GM19328 (cell line): Measurements from ENCODE around the gene PHF20.
"Not testable (repeated sequence)": the region's sequence is repeated elsewhere in the genome, so short reads cannot be mapped to it uniquely, and the experiment has no call there.

Source experiments
- ATAC-seq: cut with Tn5 transposase; IDR thresholded peaks from one replicate; pipeline ENCODE4 v1.9.1; 2021; ENCODE audit warnings: mild to moderate bottlenecking, moderate library complexity; ENCODE audit not compliant: unreplicated experiment

PHF20 gene

DNA sequence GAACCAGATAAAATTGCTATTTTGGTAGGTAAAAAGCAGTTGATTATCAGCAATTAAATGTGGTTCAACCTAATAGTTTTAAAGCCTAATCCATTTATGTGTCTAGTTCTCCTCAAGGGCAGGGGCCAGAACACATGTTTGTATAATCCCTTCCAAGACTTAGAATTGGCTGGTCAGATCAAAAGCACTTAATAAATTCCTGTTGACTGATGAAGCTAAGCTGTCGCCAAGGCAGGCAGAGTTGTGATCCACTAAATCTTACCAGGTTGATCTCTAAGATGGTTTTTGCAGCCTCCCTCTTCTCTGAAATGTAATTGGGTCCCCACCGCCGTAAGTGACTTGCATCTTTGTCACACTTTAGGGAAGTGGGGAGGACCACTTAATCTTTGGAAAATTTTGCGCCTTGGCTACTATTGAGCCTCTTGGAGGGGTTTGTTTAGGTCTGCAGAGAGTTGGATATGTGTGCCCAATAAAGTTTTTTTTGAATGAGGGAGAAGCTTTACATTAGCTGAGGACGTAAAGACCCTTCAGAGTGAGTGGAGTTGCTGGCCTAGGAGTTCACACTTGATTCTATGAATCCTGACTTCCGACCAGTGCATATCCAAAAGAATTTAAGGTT lies 65.9 kb downstream of the PHF20 start:
- ATAC-seq = no peak

DNA sequence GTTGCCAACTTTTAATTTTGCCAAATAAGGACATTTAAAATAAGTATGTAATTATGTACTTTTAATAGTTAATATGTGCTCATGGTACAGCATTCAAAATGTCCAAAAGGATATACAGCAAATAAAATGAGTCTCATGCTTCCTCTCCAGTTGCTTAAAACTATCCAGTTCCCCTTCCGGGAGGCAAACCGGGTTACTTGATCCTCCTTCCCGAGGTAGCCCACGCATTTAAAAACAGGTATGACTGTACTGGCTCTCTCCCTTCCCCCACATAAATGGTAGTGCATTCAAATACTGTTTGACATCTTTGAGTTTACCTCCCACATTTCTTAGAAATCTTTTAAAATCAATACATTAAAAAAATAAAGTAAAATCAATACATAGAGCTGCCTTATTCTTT lies 66.4 kb downstream of the PHF20 start:
- ATAC-seq = no peak

DNA sequence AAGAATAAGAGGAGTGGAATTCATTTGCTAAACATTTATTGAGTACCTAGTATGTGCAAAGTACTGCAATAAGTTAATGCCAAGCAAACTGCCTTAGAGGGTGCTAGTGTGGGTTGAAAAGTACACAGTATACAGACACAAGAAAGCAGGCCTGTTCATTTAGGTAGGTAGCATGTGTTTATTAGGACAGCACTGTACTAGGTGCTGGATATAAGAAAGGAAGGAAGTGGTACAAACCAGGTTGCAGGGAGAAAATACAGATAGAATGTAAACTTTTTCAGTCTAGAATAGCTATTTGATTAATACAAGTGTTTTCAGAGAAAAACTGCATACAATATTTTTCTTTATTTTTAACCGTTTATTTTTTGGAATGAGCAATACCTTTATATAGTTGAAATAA lies 68.1 kb downstream of the PHF20 start:
- ATAC-seq = no peak

DNA sequence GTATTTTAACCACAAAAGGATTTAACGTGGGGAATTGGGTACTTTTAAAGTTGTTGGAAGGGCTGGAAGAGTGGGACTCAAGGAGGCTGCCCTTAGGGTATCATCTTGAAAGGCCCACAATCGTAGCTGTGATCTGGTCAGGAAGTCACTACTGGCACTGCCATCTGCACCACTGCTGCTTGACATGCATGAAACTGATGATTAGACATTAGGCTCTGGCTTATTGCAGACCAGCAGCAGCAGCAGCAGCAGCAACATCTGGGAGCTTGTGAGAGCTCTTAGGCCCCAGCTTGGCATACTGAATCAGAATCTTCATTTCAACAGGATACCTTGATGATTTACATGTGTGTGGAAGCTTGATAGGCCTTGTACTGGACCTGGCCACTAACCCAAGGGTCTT lies 68.6 kb downstream of the PHF20 start:
- ATAC-seq = no peak

DNA sequence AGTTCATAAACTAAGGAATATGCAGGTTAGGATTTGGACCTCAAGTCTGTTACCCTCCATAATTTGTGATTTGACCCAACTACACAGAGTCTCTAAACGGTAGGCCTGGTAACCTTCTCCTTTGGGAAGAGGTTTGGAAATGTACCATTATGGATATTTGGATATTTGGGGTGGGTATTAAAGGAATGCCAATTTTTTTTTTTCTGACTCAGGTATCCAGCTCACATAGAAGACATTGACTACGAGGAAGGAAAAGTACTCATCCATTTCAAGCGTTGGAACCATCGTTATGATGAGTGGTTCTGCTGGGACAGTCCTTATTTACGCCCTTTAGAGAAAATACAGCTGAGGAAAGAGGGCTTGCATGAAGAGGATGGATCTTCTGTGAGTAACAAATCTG lies 70.5 kb downstream of the PHF20 start:
- ATAC-seq = no peak

DNA sequence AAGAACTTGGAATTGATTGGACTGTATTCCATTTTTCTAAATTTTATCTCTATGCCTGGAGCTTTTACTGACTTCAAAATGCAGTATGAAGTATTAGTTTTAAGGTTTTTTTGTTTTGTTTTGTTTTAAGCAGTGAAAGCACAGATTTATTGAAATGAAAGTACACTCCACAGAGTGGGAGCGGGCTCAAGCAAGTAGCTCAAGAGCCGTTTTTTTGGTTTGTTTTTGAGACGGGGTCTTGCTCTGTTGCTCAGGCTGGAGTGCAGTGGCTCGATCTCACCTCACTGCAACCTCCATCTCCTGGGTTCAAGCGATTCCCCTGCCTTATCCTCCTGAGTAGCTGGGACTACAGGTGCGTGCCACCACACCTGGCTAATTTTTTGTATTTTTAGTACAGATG lies 72.1 kb downstream of the PHF20 start:
- not testable (repeated sequence) for ATAC-seq

DNA sequence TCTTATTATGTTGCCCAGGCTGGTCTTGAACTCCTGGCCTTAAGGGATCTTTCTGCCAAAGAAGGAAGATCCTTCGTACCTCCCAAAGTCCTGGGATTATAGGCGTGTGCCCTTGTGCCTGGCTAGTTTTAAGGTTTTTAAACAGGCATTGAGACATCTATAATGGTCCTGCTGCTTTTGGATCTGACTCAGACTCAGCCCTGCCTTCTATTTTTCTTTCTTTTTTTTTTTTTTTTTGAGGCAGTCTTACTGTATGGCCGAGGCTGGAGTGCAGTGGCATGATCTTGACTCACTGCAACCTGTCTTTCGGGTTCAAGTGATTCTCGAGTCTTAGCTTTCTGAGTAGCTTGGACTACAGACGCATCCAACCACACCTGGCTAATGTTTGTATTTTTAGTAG lies 73.7 kb downstream of the PHF20 start:
- no peak for ATAC-seq

DNA sequence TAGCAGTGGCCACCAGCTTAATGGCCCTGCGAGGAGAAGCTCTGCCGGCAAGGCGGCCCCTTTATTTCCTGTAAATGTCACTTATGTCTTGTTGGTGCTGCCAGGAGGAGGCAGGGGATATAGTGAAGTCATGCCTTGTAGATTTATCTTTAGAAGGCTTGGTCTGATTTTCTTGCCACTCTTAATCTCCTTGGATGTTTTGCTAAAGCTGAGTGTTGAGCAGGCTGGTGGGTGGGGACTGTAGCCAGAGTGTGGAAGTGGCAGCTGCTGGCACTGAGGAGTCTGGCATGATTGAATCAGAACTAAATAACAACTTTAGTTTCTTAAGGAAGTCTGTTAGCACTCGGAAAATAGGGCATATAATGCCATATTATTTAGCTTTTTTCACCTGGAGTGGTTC lies 77.9 kb downstream of the PHF20 start:
- no peak for ATAC-seq

DNA sequence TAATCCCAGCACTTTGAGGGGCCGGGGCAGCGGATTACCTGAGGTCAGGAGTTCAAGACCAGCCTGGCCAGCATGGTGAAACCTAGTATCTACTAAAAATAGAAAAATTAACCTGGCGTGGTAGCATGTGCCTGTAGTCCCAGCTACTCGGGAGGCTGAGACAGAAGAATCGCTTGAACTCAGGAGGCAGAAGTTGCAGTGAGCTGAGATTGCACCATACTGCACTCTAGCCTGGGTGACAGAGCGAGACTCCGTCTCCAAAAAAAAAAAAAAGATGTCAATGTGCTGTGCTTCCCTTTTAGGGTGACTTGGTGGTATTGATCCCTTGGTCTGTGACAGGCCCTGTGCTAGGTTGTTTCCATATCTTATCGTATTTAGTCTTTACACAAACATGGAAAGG lies 79.8 kb downstream of the PHF20 start:
- ATAC-seq = not testable (repeated sequence)

DNA sequence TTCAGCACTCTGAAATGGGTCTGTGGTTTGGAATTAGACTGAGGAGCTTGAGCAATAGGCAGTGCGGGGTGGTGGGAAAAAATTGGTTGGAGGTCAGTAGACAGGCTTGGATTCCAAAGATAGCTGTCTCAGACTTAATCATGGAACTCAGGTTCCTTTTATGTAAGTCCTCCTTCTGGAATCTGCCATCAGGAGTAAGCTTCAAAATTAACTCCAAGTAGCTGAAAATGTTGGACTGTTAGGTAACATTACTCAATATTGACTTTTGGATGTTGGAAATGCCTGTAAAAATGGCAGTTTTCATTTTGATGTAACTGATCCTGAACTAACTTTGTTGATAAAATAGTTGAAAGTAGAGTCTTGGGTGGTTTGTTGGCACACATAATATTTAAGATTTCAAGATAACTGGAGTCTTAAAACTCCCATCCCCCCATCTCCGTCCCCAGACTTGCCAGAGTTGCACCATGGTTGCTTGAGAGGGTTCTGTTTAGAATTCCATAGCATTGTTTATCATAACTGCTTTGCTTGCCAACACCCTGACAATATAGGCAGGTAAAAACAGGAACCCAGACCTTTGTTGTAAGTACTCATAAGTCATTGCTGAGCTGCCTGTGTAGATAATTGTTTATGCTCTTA lies 83.0 kb downstream of the PHF20 start:
- no peak for ATAC-seq

- not testable (repeated sequence) for ATAC-seq
These were observed 83.8 kb downstream of the PHF20 start for GRCh38 chr20:35855641-35856040.

- no peak for ATAC-seq
These were observed 85.1 kb downstream of the PHF20 start for GRCh38 chr20:35856866-35857265.

GRCh38 chr20:35866418-35867202 lies 94.8 kb downstream of the PHF20 start:
- ATAC-seq = no peak

DNA sequence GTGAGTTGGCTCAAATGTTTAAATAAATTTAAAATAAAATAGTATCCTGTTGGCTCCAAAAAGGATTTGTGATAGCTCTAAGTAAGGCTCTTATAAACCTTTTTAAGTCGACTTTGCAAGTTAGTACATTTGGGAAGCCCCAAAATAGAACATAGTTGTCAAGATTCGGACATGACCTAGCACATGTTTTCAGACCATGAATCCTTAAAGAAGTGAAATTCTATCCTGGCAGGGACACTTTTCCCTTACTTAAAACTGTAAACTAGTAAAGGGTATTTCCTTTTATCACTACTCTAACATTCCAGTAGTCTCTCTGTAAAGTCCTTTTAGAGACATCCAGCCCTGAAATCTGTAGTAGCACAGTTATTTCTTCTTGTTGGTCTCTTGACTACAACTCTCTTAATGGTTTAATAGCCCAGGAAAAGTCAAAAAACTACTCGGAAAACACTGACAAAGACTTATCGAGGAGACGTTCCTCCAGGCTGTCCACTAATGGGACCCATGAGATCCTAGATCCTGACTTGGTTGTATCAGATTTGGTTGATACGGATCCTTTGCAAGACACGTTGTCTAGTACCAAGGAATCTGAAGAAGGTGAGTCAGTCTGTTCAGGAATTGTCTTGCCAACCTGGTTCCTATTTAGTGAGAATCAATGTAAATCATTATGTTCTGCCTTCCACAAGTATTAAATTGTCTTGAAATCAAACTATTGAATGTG lies 98.9 kb downstream of the PHF20 start:
- no peak for ATAC-seq

GRCh38 chr20:35871259-35871771 lies 99.5 kb downstream of the PHF20 start:
- no peak for ATAC-seq

GRCh38 chr20:35876033-35876320 lies 104.2 kb downstream of the PHF20 start:
- no peak for ATAC-seq

GRCh38 chr20:35877611-35878010 lies 105.8 kb downstream of the PHF20 start:
- no peak for ATAC-seq

DNA sequence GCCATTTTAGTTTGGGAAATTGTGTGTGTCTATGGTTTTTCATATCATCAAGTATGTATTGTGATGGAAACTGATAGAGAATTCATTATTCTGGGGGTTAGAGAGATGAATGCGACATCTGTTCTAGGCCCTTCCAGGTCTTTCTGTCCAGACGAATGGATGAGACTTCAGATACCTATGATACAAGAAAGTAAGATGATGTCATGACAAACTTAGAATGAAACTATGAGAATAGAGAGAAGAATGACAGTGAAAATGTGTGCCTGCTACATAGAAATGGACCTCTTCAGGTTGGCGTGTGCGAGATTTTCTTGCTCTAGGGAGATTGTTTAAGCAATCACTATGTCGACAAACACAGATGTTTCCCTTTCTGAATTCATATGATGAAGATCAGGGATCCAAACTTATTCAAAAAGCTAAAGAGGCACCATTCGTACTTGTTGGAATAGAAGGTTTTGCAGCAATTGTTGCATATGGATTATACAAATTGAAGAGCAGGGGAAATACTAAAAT lies 106.4 kb downstream of the PHF20 start:
- ATAC-seq = no peak

DNA sequence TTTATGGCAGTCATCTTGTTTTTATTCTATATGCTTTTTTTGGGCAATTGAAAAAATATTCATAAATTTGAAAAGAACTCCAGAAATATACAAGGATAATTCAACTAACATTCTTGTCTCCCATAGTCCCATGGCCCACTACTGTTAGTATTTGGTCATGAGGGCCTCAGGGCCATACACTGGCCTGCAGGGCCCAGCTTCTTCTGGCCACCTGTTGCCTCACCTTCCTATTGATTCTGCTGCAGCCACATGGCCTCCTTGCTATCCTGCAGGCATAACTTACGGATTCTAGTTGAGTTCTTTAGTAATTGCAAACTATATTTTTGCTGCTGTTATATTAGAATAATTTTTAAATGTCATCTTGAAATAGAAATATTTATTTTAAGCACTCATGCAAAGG lies 109.9 kb downstream of the PHF20 start:
- ATAC-seq = no peak

- ATAC-seq = not testable (repeated sequence)
These were observed 110.8 kb downstream of the PHF20 start for GRCh38 chr20:35882427-35883161.

GRCh38 chr20:35883336-35883777 lies 111.5 kb downstream of the PHF20 start:
- ATAC-seq = no peak
